ENCODE data around the gene AADACL3.

DNA sequence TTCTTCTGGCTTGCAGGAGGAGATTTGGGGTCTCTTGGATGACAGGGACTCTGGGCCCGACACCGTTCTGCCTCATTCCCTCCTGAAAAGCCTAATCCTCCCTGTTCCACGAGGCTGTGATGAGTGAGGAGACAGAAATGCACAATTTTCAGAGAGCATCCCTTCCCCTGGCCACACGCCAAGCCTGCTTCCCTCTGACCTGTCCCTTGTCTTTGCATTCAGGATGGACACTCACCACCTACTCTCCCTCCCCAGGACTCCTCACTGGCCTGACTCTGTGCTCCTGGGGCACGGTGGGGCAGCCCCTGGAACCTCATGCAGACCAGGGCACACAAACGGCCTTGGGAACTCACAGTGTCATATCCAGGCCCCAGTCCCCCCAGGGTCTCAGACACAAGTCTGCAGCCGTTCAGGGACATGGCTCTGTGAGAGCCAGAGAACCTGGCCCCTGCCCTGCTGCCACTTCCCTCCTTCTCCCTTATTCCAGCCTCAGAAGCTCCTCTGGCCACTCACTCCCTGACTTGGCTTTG lies 54.1 kb downstream of the AADACL3 start:
- TF ChIP-seq, protein P1, sequence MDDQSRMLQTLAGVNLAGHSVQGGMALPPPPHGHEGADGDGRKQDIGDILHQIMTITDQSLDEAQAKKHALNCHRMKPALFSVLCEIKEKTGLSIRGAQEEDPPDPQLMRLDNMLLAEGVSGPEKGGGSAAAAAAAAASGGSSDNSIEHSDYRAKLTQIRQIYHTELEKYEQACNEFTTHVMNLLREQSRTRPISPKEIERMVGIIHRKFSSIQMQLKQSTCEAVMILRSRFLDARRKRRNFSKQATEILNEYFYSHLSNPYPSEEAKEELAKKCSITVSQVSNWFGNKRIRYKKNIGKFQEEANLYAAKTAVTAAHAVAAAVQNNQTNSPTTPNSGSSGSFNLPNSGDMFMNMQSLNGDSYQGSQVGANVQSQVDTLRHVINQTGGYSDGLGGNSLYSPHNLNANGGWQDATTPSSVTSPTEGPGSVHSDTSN (IDR thresholded peaks at IDR 0.05): no peak
- TF ChIP-seq, protein P2, sequence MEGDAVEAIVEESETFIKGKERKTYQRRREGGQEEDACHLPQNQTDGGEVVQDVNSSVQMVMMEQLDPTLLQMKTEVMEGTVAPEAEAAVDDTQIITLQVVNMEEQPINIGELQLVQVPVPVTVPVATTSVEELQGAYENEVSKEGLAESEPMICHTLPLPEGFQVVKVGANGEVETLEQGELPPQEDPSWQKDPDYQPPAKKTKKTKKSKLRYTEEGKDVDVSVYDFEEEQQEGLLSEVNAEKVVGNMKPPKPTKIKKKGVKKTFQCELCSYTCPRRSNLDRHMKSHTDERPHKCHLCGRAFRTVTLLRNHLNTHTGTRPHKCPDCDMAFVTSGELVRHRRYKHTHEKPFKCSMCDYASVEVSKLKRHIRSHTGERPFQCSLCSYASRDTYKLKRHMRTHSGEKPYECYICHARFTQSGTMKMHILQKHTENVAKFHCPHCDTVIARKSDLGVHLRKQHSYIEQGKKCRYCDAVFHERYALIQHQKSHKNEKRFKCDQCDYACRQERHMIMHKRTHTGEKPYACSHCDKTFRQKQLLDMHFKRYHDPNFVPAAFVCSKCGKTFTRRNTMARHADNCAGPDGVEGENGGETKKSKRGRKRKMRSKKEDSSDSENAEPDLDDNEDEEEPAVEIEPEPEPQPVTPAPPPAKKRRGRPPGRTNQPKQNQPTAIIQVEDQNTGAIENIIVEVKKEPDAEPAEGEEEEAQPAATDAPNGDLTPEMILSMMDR (IDR thresholded peaks at IDR 0.05): no peak
- no peak for TF ChIP-seq GABPA (IDR thresholded peaks at IDR 0.05; ENCODE audit: low read depth)
- no peak for TF ChIP-seq FOXJ3 (CRISPR knock-in tag; IDR thresholded peaks at IDR 0.05)

Measured in SK-N-SH (cell line).